NCI-H748 treated with DMSO at 0.1 percent for 48 hours (cell line): ENCODE results near the gene TIMM8A.
"Not testable (repeated sequence)": the region's sequence is repeated elsewhere in the genome, so short reads cannot be mapped to it uniquely, and the experiment has no call there.

ENCODE experiments used
- DNase-seq: peaks from one replicate; lab custom pipeline; 2025; lab: John Stamatoyannopoulos, UW

Gene TIMM8A

GRCh38 chrX:101359966-101360365, 11.4 kb upstream of the TIMM8A start:
- no peak for DNase-seq

GRCh38 chrX:101357166-101357795, 8.7 kb upstream of the TIMM8A start:
- no peak for DNase-seq

- DNase-seq, result no peak
Measured at GRCh38 chrX:101349193-101349562, 636 bp upstream of the TIMM8A start.

- no peak for DNase-seq
Measured at GRCh38 chrX:101347859-101348451, 587 bp downstream of the TIMM8A start.

- DNase-seq, result no peak
Measured at GRCh38 chrX:101337776-101338271, 10.7 kb downstream of the TIMM8A start.

- DNase-seq, result not testable (repeated sequence)
Measured at GRCh38 chrX:101334310-101334709, 14.2 kb downstream of the TIMM8A start.

- not testable (repeated sequence) for DNase-seq
Measured at GRCh38 chrX:101326600-101326999, 21.9 kb downstream of the TIMM8A start.

- DNase-seq, result no peak
Measured at GRCh38 chrX:101303790-101304189, 44.8 kb downstream of the TIMM8A start.
